HG03521 (cell line): ENCODE results near the gene FGFR4.
"Not testable (repeated sequence)": the region's sequence is repeated elsewhere in the genome, so short reads cannot be mapped to it uniquely, and the experiment has no call there.

ENCODE experiments used
- ATAC-seq: cut with Tn5 transposase; IDR thresholded peaks from one replicate; pipeline ENCODE4 v1.9.1; 2021; ENCODE audit warnings: mild to moderate bottlenecking, moderate library complexity; ENCODE audit not compliant: unreplicated experiment

Gene FGFR4

DNA sequence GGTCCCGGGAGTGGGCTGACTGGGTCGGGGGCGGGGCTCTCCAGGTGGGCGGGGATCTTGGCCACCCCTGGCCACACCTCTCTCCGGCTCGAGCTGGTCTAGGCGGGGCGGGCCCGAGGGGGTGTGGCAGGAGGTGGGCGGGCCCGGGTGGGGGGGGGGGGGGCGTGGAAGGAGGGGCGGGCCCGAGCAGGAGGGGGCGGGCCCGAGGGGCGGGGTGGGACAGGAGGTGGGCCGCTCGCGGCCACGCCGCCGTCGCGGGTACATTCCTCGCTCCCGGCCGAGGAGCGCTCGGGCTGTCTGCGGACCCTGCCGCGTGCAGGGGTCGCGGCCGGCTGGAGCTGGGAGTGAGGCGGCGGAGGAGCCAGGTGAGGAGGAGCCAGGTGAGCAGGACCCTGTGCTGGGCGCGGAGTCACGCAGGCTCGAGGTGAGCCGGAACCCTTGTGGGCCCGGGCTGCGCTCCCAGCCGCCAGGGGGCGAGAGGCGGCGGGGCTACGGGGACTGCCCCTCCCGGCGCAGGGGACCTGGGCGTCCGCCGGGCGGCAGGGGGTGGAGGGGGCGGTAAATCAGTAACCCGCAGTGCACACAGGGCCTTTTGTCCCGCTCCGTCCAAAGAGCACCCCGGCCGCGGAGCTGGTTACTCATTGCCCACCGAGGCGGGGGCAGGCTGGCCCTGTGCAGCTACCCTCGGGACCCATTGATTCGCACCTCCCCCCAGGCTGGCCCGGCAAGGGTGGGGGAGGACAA is at the start of gene FGFR4:
TSS of gene FGFR4 (plus strand) at position 262 of the 744 bp plus-strand sequence. CDS start 2,688 bp downstream, outside the sequence.
- peak; percentile 45 for ATAC-seq

- ATAC-seq = no peak
These were observed 49.8 kb upstream of the FGFR4 start for GRCh38 chr5:177036921-177037320.

DNA sequence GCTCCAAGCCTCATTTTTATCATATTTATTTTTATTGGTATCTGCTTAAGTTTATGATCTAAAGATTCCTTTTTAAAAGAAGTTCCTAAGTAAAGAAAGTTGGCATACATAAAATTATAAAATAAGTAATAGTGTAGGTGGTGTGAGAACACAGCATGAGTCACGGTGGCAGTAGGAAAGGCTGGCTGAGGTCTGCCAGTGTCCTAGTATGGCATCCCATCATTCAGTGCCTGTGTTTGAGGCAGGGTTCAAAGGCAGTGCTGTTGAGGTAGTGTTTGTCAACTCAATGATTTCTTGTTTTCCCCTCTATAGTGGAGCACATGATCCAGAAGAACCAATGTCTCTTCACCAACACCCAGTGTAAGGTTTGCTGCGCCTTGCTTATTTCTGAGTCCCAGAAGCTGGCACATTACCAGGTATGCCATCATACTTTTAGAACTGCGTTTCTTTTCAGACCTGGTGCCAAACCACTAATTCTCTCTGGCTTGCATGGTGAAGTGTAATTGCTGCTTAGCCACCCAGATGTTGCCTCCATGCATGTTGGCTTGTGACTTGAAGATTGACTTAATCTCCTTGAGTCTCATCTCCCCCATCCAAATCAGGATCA is 45.8 kb upstream of the FGFR4 start:
- no peak for ATAC-seq

DNA sequence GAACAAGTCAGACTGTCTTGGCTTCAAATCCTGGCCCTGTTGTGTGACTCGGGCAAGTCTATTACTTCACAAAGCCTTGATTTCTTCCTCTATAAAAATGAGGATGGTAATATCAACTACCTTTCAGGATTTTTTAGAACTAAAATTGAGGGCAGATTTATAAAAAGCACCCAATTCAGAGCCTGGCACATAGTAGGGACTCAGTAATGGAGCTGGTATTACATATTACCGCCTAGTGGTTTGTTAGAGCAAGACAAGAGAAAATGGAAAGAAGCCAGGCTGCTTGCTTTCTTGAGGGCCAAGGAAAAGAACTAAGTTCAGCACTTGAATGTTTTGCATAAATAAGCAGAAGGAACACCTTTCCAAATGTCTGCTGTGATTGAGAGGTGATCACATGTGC is 44.8 kb upstream of the FGFR4 start:
- ATAC-seq = no peak

GRCh38 chr5:177043114-177043513 is 43.6 kb upstream of the FGFR4 start:
- no peak for ATAC-seq

- no peak for ATAC-seq
These were observed 42.8 kb upstream of the FGFR4 start for GRCh38 chr5:177043958-177044357.

- ATAC-seq = no peak
These were observed 42.1 kb upstream of the FGFR4 start for GRCh38 chr5:177044641-177045040.

DNA sequence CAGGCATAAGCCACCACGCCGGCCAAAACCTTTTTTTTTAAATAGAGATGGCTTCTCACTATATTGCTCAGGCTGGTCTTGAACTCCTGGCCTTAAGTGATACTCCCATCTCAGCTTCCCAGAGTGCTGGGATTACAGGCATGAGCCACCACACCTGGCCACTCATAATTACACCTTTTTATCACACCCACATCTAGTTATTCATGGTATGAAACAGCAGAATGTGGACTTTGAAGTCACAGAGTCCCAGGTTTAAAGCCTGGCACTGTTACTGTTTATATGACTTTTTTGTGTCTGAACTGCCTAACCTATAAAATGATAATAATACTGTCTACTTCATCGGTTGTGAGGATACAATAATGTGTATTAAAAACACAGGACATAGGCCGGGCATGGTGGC is 41.1 kb upstream of the FGFR4 start:
- ATAC-seq = no peak

GRCh38 chr5:177048531-177048930 is 38.2 kb upstream of the FGFR4 start:
- not testable (repeated sequence) for ATAC-seq

DNA sequence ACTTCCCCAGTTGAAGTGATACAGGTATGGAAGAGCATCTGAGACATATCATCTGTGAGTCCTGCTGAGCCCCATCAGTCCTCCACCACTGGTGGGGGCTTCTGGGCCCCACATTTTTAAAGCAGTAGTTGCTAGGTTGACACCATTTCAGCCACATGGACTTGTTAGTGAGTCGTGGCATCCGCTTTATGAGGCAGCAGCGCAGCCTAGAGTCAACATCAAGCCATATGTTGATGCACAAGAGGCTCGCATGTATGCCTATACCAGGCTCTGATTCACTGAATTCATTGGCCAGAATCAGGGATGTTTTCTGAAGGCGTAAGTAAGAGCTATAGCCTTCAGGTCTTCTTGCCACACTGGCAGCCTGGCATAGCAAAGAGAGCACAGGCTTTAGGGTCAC is 37.4 kb upstream of the FGFR4 start:
- ATAC-seq = no peak

- ATAC-seq = no peak
These were observed 22.0 kb upstream of the FGFR4 start for GRCh38 chr5:177064500-177065277.

GRCh38 chr5:177065491-177065890 is 21.2 kb upstream of the FGFR4 start:
- ATAC-seq = no peak

DNA sequence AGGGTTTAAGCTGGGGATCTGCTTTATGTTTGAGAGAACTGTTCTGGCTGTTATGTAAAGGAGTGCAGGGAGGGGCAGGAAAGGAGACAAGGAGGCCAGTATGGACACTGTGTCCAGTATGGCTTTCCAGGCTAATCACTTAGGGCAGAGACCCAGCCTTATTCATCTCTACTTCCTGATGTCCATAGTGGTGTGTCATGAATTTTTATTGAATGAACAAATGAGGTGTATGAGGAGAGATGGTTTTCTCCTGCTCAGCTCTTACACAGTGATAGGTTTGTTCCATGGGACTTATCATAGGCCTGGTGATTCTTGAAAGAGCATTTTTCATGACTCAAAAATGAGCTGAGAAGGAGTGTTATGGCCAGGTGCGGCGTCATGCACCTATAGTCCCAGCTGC is 20.5 kb upstream of the FGFR4 start:
- ATAC-seq = no peak

DNA sequence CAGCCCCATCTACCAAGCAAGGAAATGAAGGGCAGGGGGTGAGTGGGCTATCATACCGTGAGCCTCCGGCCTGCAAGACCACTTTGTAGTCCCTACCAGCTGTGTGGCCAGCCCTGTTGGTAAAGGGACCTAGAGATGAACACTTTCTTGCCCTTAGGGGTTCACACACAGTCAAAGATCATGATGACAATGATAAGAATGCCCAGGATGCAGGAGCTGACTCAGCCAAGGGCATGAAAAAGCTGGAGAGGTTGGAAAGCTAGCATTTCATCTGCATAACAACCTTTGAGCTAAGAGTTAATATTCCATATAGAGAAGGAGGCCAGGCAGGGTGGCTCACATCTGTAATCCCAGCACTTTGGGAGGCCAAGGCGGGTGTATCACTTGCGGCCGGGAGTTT is 19.2 kb upstream of the FGFR4 start:
- no peak for ATAC-seq

DNA sequence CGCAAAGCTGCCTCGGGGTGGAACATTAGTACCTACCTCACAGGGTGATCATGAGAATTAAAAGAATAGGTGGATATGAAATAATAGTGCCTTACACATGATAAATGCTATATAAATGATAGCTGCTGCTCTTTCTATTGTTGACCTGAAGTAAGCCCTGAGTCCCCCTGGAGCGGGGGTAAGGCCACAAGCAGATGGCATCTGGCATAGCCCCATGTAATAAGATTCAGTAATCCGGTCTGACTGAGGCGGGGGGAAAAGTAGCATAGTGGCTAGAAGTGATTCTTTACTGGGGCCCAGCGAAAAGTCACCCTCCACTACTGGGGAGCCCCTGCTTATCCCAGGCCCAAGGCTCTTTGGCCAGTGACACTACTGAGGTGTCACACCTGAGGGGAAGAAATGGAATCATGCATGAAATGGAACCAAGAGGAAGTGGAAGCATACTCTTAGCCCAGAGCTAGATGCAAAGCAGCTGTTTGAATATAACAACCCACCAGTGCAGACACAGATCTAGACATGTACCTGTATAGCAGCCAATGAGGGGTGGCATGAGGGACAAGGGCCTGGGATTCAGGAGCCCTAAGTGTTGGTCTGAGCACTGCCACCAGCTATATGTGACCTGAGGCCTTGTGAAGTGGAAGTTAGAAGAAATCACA is 16.1 kb upstream of the FGFR4 start:
- ATAC-seq = no peak

- no peak for ATAC-seq
These were observed 14.9 kb upstream of the FGFR4 start for GRCh38 chr5:177071666-177072385.

DNA sequence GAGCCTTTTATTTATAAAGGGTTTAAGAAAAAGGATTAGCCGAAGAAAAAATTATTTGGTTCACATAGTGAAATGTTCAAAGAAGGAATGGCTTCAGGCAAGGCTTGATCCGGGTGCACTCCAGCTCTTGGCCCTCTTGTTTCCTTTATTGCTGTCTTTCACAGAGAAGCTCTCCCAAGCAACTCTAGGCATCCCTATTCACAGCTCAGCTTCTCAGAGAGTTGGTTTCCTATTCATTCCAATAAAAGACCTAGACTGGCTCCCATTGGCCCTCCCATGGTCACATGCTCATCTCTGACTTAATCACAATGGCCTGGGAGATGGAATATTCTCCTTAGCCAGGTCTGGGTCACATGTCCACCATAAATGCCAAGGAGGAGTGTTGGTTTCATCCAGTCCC is 9.4 kb upstream of the FGFR4 start:
- ATAC-seq = no peak

DNA sequence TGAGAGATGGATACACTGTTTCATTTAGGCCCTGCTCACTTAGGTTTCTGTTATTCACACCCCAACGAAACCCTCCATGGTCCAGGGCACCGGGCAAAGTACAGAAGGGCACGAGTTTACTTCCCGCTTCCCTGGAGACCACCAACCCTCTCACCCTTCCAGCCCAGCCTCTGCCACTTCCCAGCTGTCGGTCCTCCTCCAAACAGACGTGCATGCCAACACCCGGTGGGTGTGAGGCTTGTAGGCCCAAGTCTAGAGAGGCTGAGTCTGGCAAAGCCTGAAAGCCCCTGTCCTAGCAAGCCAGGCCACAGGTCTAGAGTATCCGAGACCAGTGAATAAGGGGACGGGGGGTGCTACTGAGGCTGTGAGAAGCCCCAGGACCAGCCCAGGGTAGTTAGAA is 7.1 kb upstream of the FGFR4 start:
- ATAC-seq = no peak

- ATAC-seq = no peak
These were observed 6.5 kb upstream of the FGFR4 start for GRCh38 chr5:177080265-177080664.

DNA sequence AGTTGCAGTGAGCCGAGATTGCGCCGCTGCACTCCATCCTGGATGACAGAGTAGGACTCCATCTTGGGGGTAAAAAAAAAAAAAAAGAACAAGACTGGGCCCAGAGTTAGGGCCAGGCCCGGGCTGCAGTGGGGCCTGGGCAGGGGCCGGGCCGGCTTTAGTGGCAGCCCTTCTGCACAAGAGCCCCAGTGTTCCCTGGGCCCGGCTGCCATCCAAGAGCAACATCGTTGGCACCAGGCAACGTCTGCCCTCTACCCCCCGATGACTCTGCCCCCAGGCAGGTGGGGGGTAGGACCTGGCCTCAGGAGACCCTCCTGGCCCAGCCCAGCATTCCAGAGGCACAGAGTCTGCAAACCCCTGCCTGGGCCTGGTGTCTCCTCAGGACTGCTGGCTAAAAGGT is 4.9 kb upstream of the FGFR4 start:
- no peak for ATAC-seq

DNA sequence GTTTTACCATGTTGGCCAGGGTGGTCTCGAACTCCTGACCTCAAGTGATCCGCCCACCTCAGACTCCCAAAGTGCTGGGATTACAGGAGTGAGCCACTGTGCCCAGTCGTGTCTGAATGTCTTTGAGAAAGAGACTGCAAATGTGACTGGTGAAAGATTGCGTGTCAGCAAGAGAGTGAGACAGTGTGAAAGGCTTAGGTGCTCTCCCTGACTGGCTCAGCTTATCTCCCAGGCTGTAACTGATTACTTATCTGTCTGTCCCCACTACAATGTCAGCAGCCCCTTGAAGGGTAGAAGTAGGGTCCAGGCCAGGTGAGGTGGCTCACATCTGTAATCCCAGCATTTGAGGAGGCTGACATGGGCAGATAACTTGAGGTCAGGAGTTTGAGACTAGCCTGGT is 3.4 kb upstream of the FGFR4 start:
- ATAC-seq = no peak
